ENCODE measurements around the gene FHL2.

DNA sequence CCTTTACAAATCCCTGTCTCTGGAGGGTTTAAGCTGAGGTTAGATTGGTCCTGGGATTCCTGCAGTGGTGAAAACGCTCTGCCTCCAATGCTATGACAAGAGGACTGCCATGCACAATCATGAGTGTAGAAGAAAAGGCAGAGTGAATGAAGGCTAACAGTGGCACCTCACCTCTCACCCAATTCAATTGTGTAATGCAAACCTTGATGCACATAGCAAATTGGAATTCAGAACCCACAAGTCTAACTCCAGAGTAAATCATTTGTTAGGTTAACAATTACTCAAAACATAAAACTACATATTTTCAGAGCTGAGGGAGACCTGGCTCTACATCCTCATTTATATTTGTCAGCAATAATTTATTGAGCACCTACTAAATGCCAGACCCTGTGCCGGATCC is 71.2 kb downstream of the FHL2 start:
- TF ChIP-seq PHTF2 (CRISPR knock-in tag; IDR thresholded peaks at IDR 0.05) (no peak), RFX5 (IDR thresholded peaks at IDR 0.05; ENCODE audit: low read depth, low read length) (no peak), NCOR1 (IDR thresholded peaks at IDR 0.05) (no peak), TAF1 (IDR thresholded peaks at IDR 0.05; ENCODE audit: control insufficient read depth, extremely low read depth, insufficient read depth, low read length, severe bottlenecking) (no peak), PHF20 (IDR thresholded peaks at IDR 0.05; ENCODE audit: partially characterized antibody) (no peak), POU5F1 (IDR thresholded peaks at IDR 0.05; ENCODE audit: borderline replicate concordance, low read depth, low read length, partially characterized antibody) (no peak), FOXA1 (IDR thresholded peaks at IDR 0.05; ENCODE audit: borderline replicate concordance) (no peak), TCF7 (IDR thresholded peaks at IDR 0.05; ENCODE audit: borderline replicate concordance) (no peak)
- TF ChIP-seq, protein P1, sequence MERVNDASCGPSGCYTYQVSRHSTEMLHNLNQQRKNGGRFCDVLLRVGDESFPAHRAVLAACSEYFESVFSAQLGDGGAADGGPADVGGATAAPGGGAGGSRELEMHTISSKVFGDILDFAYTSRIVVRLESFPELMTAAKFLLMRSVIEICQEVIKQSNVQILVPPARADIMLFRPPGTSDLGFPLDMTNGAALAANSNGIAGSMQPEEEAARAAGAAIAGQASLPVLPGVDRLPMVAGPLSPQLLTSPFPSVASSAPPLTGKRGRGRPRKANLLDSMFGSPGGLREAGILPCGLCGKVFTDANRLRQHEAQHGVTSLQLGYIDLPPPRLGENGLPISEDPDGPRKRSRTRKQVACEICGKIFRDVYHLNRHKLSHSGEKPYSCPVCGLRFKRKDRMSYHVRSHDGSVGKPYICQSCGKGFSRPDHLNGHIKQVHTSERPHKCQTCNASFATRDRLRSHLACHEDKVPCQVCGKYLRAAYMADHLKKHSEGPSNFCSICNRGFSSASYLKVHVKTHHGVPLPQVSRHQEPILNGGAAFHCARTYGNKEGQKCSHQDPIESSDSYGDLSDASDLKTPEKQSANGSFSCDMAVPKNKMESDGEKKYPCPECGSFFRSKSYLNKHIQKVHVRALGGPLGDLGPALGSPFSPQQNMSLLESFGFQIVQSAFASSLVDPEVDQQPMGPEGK (CRISPR knock-in tag; IDR thresholded peaks at IDR 0.05; ENCODE audit: borderline replicate concordance): no peak
- TF ChIP-seq, protein P2, sequence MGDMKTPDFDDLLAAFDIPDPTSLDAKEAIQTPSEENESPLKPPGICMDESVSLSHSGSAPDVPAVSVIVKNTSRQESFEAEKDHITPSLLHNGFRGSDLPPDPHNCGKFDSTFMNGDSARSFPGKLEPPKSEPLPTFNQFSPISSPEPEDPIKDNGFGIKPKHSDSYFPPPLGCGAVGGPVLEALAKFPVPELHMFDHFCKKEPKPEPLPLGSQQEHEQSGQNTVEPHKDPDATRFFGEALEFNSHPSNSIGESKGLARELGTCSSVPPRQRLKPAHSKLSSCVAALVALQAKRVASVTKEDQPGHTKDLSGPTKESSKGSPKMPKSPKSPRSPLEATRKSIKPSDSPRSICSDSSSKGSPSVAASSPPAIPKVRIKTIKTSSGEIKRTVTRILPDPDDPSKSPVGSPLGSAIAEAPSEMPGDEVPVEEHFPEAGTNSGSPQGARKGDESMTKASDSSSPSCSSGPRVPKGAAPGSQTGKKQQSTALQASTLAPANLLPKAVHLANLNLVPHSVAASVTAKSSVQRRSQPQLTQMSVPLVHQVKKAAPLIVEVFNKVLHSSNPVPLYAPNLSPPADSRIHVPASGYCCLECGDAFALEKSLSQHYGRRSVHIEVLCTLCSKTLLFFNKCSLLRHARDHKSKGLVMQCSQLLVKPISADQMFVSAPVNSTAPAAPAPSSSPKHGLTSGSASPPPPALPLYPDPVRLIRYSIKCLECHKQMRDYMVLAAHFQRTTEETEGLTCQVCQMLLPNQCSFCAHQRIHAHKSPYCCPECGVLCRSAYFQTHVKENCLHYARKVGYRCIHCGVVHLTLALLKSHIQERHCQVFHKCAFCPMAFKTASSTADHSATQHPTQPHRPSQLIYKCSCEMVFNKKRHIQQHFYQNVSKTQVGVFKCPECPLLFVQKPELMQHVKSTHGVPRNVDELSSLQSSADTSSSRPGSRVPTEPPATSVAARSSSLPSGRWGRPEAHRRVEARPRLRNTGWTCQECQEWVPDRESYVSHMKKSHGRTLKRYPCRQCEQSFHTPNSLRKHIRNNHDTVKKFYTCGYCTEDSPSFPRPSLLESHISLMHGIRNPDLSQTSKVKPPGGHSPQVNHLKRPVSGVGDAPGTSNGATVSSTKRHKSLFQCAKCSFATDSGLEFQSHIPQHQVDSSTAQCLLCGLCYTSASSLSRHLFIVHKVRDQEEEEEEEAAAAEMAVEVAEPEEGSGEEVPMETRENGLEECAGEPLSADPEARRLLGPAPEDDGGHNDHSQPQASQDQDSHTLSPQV (IDR thresholded peaks at IDR 0.05): no peak
